ENCODE results near the gene TC2N.
"Not testable (repeated sequence)": the region's sequence is repeated elsewhere in the genome, so short reads cannot be mapped to it uniquely, and the experiment has no call there.

TC2N gene

GRCh38 chr14:91888641-91889476 lies 21.5 kb upstream of the TC2N start:
- DNase-seq = no peak

- DNase-seq = no peak
Observed at GRCh38 chr14:91886961-91887360, 19.6 kb upstream of the TC2N start.

GRCh38 chr14:91885839-91886238 lies 18.5 kb upstream of the TC2N start:
- no peak for DNase-seq

GRCh38 chr14:91885113-91885712 lies 17.9 kb upstream of the TC2N start:
- DNase-seq = no peak

GRCh38 chr14:91884664-91885063 lies 17.3 kb upstream of the TC2N start:
- no peak for DNase-seq

DNA sequence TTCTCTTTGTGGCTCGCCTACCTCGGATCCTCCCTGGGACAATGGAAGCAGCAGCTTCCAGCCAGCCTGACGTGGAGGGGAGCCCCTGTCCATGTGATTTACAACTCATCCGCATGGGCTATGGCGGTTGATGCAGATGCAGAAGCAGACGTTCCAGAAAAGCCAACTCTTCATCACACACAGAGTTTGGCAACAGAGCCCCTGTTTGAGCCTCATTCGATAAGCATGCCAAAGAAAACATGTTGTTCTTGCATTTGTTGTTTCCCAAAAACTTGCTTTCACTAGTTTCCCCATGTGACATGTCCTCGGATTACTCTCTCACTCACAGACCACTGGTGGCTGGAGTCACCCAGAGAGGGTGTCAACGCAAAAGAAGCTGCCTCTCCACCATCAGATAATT lies 16.4 kb upstream of the TC2N start:
- no peak for DNase-seq

DNA sequence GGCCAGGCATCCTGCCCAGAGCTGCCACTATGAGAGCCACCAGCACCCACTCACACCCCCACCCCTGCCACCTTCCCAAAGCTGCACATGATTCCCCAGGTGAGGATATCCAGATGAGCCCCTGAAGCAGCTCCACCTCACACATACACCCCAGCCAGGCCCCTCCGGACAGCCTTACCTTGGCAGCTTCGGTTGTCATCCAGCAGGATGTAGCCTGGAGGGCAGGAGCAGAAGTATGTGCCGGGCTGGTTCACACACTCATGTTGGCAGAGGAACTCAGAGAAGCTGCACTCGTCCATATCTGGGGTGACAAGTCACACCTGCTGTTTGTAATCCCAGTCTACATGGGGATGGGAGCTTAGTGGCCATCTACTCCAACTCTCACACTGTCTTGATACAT lies 15.4 kb upstream of the TC2N start:
- no peak for DNase-seq

GRCh38 chr14:91882369-91882768 lies 15.0 kb upstream of the TC2N start:
- no peak for DNase-seq

GRCh38 chr14:91879196-91879595 lies 11.9 kb upstream of the TC2N start:
- DNase-seq = no peak

GRCh38 chr14:91878274-91878673 lies 10.9 kb upstream of the TC2N start:
- no peak for DNase-seq

- DNase-seq = no peak
Observed at GRCh38 chr14:91877376-91877915, 10.1 kb upstream of the TC2N start.

GRCh38 chr14:91876492-91876891 lies 9.2 kb upstream of the TC2N start:
- no peak for DNase-seq

DNA sequence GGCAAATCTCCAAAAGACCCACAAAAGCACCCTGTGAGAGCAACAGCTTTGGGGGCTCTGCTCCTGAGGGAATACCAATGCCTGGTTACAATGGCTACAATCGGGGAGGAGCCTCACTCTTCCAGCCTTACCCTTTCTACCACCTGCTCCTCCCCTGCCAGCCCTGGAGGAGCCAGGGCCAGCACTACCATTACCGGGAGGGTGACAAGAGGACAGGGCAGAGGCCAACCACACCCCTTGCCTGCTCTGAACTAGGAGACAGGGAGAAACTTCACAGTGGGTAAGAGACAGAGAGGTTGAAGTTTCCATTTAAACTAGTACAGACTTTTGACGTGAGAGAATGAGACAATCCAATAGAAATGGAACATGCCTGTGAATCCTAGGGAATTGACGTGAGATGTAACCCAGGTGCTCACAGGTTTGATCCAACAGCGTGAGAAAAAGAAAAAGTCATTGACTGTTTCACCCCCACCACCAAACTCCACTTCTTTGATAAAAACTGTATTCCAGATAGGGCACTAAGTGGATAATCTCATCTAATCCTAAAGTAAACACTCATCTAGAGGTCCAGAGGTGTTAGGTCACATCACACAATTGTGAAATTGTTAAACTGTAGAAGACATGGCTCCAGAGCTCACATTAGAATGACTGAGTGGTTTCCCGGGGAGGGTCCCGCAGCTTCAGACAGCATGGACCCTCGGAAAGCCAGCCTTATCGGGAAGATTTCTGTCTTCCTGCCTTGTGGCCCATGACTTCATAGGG lies 8.4 kb upstream of the TC2N start:
- DNase-seq = no peak

- DNase-seq = no peak
Observed at GRCh38 chr14:91873471-91874415, 6.4 kb upstream of the TC2N start.

GRCh38 chr14:91872517-91873470 lies 5.5 kb upstream of the TC2N start:
- DNase-seq = no peak

GRCh38 chr14:91872011-91872501 lies 4.7 kb upstream of the TC2N start:
- no peak for DNase-seq

GRCh38 chr14:91871401-91871800 lies 4.1 kb upstream of the TC2N start:
- not testable (repeated sequence) for DNase-seq

GRCh38 chr14:91870890-91871289 lies 3.6 kb upstream of the TC2N start:
- DNase-seq = no peak

GRCh38 chr14:91870001-91870400 lies 2.7 kb upstream of the TC2N start:
- DNase-seq = no peak

- DNase-seq = no peak
Observed at GRCh38 chr14:91869556-91869955, 2.2 kb upstream of the TC2N start.

Measured in cortex of kidney (tissue), 1 donor.